Transverse colon (tissue), 4 donors: ENCODE measurements around the gene RRP7A. TPM values are rescaled to one million over a fixed set of nuclear protein-coding genes. Genes with fewer than 3 reads are reported as not detected.
A peak's percentile ranks its signal among the peaks of the same experiment; 100 is the strongest.
"Not testable (repeated sequence)": the region's sequence is repeated elsewhere in the genome, so short reads cannot be mapped to it uniquely, and the experiment has no call there.

Experiments
- DNase-seq: peaks from one replicate; pipeline ENCODE4 v3.0.0-alpha.2; 2019
- H3K27ac ChIP-seq, 4 donors: fragments of 200-600 bp; sonication (generic); 2 replicates each; pipeline ENCODE4 v1.5.1; 2016 to 2018; ENCODE audit warnings: inconsistent platforms in 4 of 4
- H3K27me3 ChIP-seq: fragments of 200-600 bp; sonication (generic); 2 replicates; pipeline ENCODE4 v1.5.1; 2017; ENCODE audit warnings: inconsistent platforms
- H3K36me3 ChIP-seq, 4 donors: fragments of 200-600 bp; sonication (generic); 2 replicates each; pipeline ENCODE4 v1.5.1; 2017 to 2019; ENCODE audit warnings: inconsistent platforms in 4 of 4
- H3K4me1 ChIP-seq, 4 donors: fragments of 200-600 bp; sonication (generic); 2 replicates each; pipeline ENCODE4 v1.5.1; 2017 to 2020; ENCODE audit warnings: inconsistent platforms in 4 of 4
- H3K4me3 ChIP-seq, 4 donors: fragments of 200-600 bp; sonication (generic); 1 replicate in 1 of 4; 2 replicates in 3 of 4; pipeline versions ENCODE4 v1.5.1 to v1.6.1; 2017 to 2019; ENCODE audit warnings: inconsistent platforms in 4 of 4
- H3K9me3 ChIP-seq, 2 donors: fragments of 200-600 bp; sonication (generic); 2 replicates each; pipeline ENCODE4 v1.5.1; 2017 to 2019; ENCODE audit warnings: inconsistent platforms in 2 of 2
- EP300 ChIP-seq: sonication (generic); formaldehyde crosslinking; IDR thresholded peaks from one replicate; pipeline ENCODE4 v1.6.1; 2017; ENCODE audit warnings: antibody characterized with exemption, low read depth
- POLR2A ChIP-seq: fragments of 450-650 bp; IDR thresholded peaks from one replicate; pipeline ENCODE4 v1.6.1; 2016; ENCODE audit warnings: antibody characterized with exemption, mild to moderate bottlenecking, moderate library complexity
- POLR2AphosphoS5 ChIP-seq, 3 donors: sonication (generic); formaldehyde crosslinking; IDR thresholded peaks; one replicate each; pipeline ENCODE4 v1.6.1; 2016; ENCODE audit warnings: antibody characterized with exemption in 3 of 3
- WGBS, 2 donors: methylation state at CpG; one replicate each; pipeline ENCODE4 v1.1.5; 2018; ENCODE audit warnings: low coverage in 1 of 2; 5-methylcytosine and 5-hydroxymethylcytosine counted together
- in situ Hi-C, 4 donors: fragments of 200-750 bp; cut with MboI; loops; one replicate each; pipeline versions ENCODE4 v1.15.0 to v1.15.1; 2017; ENCODE audit warnings: low sequenced_read_pairs in 3 of 4, low pct_ligation_motif_present in 1 of 4, low pct_unique_long_range_greater_than_20kb in 1 of 4
- intact Hi-C: fragments of 100-400 bp; cut with DNase I; formaldehyde crosslinking; loops from one replicate; pipeline ENCODE4 v1.15.1; 2023; ENCODE audit warnings: low total_unique reads
- total RNA-seq, 4 donors: library from RNA; depleted of rRNA; stranded (reverse); fragments of >200 nt; gene quantifications; one replicate each; pipeline ENCODE4 v1.1.0, GENCODE V29; 2016
- TF ChIP-seq, protein P1 (sequence below), 5 experiments: fragments of 200-600 bp in 3 of 5; fragments of 450-650 bp in 2 of 5; sonication (generic) in 3 of 5; IDR thresholded peaks; 1 replicate in 2 of 5; 2 replicates in 3 of 5; pipeline ENCODE4 v1.5.1; 2016 to 2017; ENCODE audit warnings: antibody characterized with exemption in 5 of 5, inconsistent platforms in 3 of 5, mild to moderate bottlenecking in 2 of 5, moderate library complexity in 1 of 5

Gene RRP7A
- total RNA-seq, 4 donors from 2014 or later: 13.1 to 27.0 (median 17.2) TPM

DNA sequence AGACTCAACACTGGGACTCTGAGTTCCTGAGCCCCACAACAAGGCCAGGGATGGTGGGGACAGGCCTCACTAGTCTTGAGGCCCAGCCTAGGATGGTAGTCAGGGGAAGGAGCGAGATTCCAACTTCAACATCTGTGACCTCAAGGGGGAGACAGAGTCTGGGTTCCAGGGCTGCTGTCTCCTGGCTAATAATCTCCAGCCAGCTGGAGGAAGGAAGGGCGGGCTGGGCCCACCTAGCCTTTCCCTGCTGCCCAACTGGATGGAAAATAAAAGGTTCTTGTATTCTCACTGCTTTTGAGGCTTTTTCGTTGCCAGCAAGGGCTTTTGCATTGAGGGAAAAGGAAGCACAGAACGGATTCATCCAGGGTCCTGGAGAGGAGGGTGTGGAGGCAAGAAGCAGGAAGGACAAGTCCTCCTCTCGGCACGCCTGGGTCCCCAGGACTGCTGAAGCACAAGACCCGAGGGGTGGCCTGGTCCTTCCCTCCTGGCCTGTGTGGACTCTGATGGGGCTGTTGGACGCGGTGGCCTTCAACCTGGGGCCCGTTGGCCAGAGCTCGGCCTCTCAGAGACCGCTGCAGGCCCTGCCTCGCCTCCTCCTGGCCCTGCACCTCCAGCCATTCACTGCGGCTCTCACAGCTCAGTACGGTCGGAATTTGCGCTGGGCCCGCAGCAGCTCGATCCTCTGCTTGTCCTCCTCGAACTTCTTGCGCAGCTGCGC lies 7.2 kb downstream of the RRP7A start:
- H3K4me1 ChIP-seq: peaks cover 3 to 13% (median 6%) of the 10 kb centered on the region in 4 donors
- H3K9me3 ChIP-seq, intact Hi-C loops, H3K27me3 ChIP-seq, H3K4me3 ChIP-seq, DNase-seq, in situ Hi-C loops: not testable (repeated sequence)
- H3K36me3 ChIP-seq: peaks cover 0 to 21% (median 5%) of the 10 kb centered on the region in 4 donors
- H3K27ac ChIP-seq: peak overlapping the region in 3 of 4 donors; percentile 8 to 12 (median 9)
- WGBS, 2 donors: 54 to 70% methylated on average over 5 to 22 of the region's 22 CpGs
- TF ChIP-seq, protein P1, sequence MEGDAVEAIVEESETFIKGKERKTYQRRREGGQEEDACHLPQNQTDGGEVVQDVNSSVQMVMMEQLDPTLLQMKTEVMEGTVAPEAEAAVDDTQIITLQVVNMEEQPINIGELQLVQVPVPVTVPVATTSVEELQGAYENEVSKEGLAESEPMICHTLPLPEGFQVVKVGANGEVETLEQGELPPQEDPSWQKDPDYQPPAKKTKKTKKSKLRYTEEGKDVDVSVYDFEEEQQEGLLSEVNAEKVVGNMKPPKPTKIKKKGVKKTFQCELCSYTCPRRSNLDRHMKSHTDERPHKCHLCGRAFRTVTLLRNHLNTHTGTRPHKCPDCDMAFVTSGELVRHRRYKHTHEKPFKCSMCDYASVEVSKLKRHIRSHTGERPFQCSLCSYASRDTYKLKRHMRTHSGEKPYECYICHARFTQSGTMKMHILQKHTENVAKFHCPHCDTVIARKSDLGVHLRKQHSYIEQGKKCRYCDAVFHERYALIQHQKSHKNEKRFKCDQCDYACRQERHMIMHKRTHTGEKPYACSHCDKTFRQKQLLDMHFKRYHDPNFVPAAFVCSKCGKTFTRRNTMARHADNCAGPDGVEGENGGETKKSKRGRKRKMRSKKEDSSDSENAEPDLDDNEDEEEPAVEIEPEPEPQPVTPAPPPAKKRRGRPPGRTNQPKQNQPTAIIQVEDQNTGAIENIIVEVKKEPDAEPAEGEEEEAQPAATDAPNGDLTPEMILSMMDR (IDR thresholded peaks at IDR 0.05): peak in 3 of 5 experiments; percentile 13 to 27 (median 25)

DNA sequence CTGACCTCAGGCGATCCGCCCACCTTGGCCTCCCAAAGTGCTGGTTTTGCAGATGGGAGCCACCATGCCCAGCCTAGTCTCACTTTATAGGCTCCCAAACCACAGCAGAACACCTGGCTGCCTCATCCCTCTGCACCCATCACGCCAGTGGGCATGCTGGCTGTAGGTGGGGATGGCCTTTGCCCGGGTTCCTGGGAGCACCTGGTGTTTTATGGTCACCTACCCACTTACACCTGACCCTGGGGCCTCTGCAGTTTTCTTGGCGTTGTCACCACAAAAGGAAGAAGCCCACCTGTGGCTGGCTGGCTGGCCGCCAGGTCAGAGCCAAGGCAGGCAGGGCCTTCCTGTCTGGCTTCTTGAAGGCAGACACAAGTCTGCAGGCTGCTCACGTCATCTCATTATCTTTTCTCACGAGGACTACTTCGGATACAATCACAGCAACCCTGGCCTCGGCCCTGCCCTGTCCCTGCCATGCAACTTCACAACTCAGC lies 8.2 kb downstream of the RRP7A start:
- H3K27ac ChIP-seq: peak overlapping the region in 1 of 4 donors; percentile 26
- no peaks in the 10 kb centered on the region for H3K9me3 ChIP-seq
- WGBS, 2 donors: 49% methylated on average over 10 of the region's 10 CpGs; no CpG with 5 or more reads in 1 of the 2 donors
- TF ChIP-seq POLR2AphosphoS5 (IDR thresholded peaks at IDR 0.05) (peak in 1 of 3 donors; percentile 34), EP300 (no peak)
- in situ Hi-C loops (no loop called here), intact Hi-C loops (no loop called here)
- H3K4me1 ChIP-seq: peaks cover 3 to 13% (median 6%) of the 10 kb centered on the region in 4 donors
- H3K27me3 ChIP-seq: no peaks in the 10 kb centered on the region
- no peak overlapping the region for H3K4me3 ChIP-seq
- DNase-seq: peak; percentile 45
- H3K36me3 ChIP-seq: peaks cover 0 to 16% (median 5%) of the 10 kb centered on the region in 4 donors

DNA sequence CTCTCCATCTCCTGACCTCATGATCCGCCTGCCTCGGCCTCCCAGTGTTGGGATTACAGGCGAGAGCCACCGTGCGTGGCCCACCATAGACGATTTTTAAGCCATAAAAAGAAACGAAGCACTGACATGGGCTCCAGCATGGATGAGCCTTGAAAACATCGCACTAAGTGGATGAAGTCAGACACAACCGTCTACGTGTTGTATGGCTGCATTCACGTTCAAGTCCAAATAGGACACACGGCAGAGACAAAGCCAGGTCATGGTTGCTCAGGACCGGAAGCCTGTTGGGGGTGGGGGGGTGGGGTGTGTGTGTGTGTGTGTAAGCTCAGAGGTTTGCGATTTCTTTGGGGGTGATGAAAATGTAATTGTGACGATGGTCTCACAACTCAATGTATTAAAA lies 10.0 kb downstream of the RRP7A start:
- in situ Hi-C loops (no loop called here), intact Hi-C loops (no loop called here)
- Histone ChIP-seq H3K4me1 (peaks cover 3 to 13% (median 6%) of the 10 kb centered on the region in 4 donors), H3K4me3 (no peak overlapping the region), H3K27ac (no peak overlapping the region), H3K36me3 (peaks cover 0 to 5% (median 2%) of the 10 kb centered on the region in 4 donors), H3K27me3 (no peaks in the 10 kb centered on the region), H3K9me3 (no peaks in the 10 kb centered on the region)
- no peak for DNase-seq
- no peak for TF ChIP-seq POLR2A
- TF ChIP-seq EP300: no peak
- TF ChIP-seq, protein P1 (IDR thresholded peaks at IDR 0.05): no peak
- no peak for TF ChIP-seq POLR2AphosphoS5 (IDR thresholded peaks at IDR 0.05)
- WGBS, 2 donors: 60 to 77% methylated on average over 1 to 15 of the region's 15 CpGs

DNA sequence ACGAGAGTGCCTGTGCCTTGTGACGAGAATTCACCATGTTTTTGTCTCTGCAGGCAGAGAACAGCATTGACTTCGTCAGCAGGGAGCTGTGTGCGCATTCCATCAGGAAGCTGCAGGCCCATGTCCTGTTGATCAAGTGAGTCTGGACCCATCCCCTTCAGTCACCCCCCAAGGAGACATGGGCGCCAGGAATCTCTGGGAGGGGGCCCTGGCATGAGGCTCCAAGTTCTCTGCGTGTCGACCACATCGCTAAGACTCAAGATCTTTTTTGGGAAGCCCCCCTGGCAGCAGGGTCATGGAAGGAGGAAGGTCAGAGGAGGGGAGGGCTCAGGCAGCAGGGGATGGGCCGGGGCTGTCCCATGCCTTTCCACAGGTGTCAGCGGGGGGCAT lies 10.6 kb downstream of the RRP7A start:
- DNase-seq, intact Hi-C loops, H3K4me3 ChIP-seq, H3K9me3 ChIP-seq, H3K27ac ChIP-seq, H3K27me3 ChIP-seq, in situ Hi-C loops, H3K36me3 ChIP-seq: not testable (repeated sequence)
- H3K4me1 ChIP-seq: peaks cover 3 to 13% (median 6%) of the 10 kb centered on the region in 4 donors
- WGBS, 2 donors: 61 to 80% methylated on average over 2 to 6 of the region's 10 CpGs

DNA sequence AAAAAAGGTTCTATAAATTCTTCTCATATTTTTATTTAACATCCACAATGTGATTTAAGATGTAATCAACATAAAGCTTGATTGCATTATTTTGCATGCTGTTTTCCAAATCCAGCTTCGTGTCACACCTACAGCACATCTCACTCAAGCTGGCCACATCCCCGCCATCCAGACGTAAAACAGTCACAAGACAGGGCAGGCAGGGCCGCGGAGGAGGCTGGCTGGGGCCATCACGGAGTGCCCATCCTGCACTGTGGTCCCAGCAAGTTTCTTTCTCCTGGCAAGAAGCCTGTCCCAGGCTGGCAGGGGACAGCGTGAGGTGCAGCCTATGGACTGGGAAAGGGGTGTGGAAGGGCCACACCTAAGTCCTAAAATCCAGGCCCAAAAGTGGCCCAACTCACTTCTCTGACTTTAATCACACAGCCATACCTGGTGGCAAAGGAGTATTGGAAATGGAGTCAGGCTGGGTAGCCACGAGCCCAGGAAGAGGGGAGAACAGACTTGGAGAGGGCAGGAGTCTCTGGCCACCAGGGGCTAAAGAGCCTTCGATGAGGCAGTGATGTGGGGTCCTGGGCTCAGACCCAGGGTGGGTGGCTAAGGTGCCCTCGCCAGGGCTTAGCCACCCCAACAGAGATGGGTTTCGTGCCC lies 11.1 kb downstream of the RRP7A start:
- DNase-seq, H3K27ac ChIP-seq, in situ Hi-C loops, intact Hi-C loops, H3K27me3 ChIP-seq, H3K36me3 ChIP-seq, H3K4me3 ChIP-seq, H3K9me3 ChIP-seq: not testable (repeated sequence)
- TF ChIP-seq POLR2A: peak; percentile 21
- peaks cover 3 to 13% (median 6%) of the 10 kb centered on the region in 4 donors for H3K4me1 ChIP-seq
- 52 to 64% methylated on average over 3 to 11 of the region's 11 CpGs for WGBS, 2 donors
